Sigmoid colon (tissue), 7 donors: ENCODE measurements around the gene MTX2. TPM values are rescaled to one million over a fixed set of nuclear protein-coding genes. Genes with fewer than 3 reads are reported as not detected.
"Not testable (repeated sequence)": the region's sequence is repeated elsewhere in the genome, so short reads cannot be mapped to it uniquely, and the experiment has no call there.

Experiments
- DNase-seq: peaks from one replicate; pipeline ENCODE4 v3.0.0-alpha.2; 2019
- H3K27ac ChIP-seq, 4 donors: fragments of 200-600 bp; sonication (generic); one replicate each; pipeline ENCODE4 v1.5.1; 2016 to 2019; ENCODE audit warnings: mild to moderate bottlenecking in 1 of 4
- H3K27me3 ChIP-seq, 3 donors: fragments of 200-600 bp; sonication (generic); one replicate each; pipeline ENCODE4 v1.5.1; 2019; ENCODE audit warnings: mild to moderate bottlenecking in 1 of 3
- H3K36me3 ChIP-seq, 4 donors: fragments of 200-600 bp; sonication (generic); one replicate each; pipeline ENCODE4 v1.5.1; 2016 to 2019
- H3K4me1 ChIP-seq, 4 donors: fragments of 200-600 bp; sonication (generic); one replicate each; pipeline ENCODE4 v1.5.1; 2017 to 2019
- H3K4me3 ChIP-seq, 4 donors: fragments of 200-600 bp; sonication (generic); one replicate each; pipeline ENCODE4 v1.5.1; 2017 to 2019; ENCODE audit warnings: mild to moderate bottlenecking in 2 of 4, moderate library complexity in 1 of 4
- H3K9me3 ChIP-seq, 4 donors: fragments of 200-600 bp in 3 of 4; sonication (generic) in 3 of 4; one replicate each; pipeline versions ENCODE4 v1.5.1 to v1.6.1; 2013 to 2019
- CTCF ChIP-seq, 4 experiments: fragments of 450-650 bp in 3 of 4; fragments of 200-600 bp in 1 of 4; IDR thresholded peaks; one replicate each; pipeline ENCODE4 v1.5.1; 2016 to 2019; ENCODE audit warnings: antibody characterized with exemption in 4 of 4, mild to moderate bottlenecking in 3 of 4, moderate library complexity in 2 of 4
- EP300 ChIP-seq, 4 donors: sonication (generic); formaldehyde crosslinking; IDR thresholded peaks; one replicate each; pipeline ENCODE4 v1.6.1; 2017; ENCODE audit warnings: antibody characterized with exemption in 4 of 4
- POLR2A ChIP-seq, 2 donors: fragments of 450-650 bp; IDR thresholded peaks; one replicate each; pipeline ENCODE4 v1.6.1; 2016; ENCODE audit warnings: antibody characterized with exemption in 2 of 2, mild to moderate bottlenecking in 2 of 2, moderate library complexity in 2 of 2
- POLR2AphosphoS5 ChIP-seq, 4 donors: sonication (generic); formaldehyde crosslinking; IDR thresholded peaks; one replicate each; pipeline ENCODE4 v1.6.1; 2017; ENCODE audit warnings: antibody characterized with exemption in 4 of 4
- WGBS, 2 donors: extraction: QIAGEN DNeasy Blood & Tissue Kit; methylation state at CpG; one replicate each; pipeline ENCODE4 v1.1.7; 2013; 5-methylcytosine and 5-hydroxymethylcytosine counted together
- intact Hi-C: fragments of 100-400 bp; cut with DNase I; formaldehyde crosslinking; loops from one replicate; pipeline ENCODE4 v1.15.1; 2023
- polyA plus RNA-seq, 3 donors: library from polyadenylated mRNA; stranded (reverse); fragments of 200-250 nt; gene quantifications; one replicate each; pipeline ENCODE4 v1.2.3, GENCODE V29; 2013
- total RNA-seq, 4 donors: library from RNA; depleted of rRNA; stranded (reverse); fragments of >200 nt; gene quantifications; one replicate each; pipeline ENCODE4 v1.1.0, GENCODE V29; 2016
- donor health status: healthy with polysubstance abuse.
- donor health status: Bipolar disorder and iron deficiency.
- donor health status: healthy.

Gene MTX2
- total and polyA plus RNA-seq, 7 donors, result 34.5 to 66.8 (median 45.8) TPM

- intact Hi-C loops, result no loop called here
- TF ChIP-seq POLR2A (IDR thresholded peaks at IDR 0.05) (no peak), EP300 (IDR thresholded peaks at IDR 0.05) (no peak), CTCF (IDR thresholded peaks at IDR 0.05) (no peak), POLR2AphosphoS5 (IDR thresholded peaks at IDR 0.05) (no peak)
- H3K27me3 ChIP-seq, result no peaks in the 10 kb centered on the region
- H3K4me3 ChIP-seq, result no peak overlapping the region
- H3K27ac ChIP-seq, result no peak overlapping the region
- WGBS, 2 donors, result 96 to 100% methylated on average over 1 of the region's 1 CpG
- DNase-seq, result no peak
- peaks cover 0 to 10% (median 0%) of the 10 kb centered on the region in 4 donors for H3K36me3 ChIP-seq
- no peaks in the 10 kb centered on the region for H3K9me3 ChIP-seq
- H3K4me1 ChIP-seq, result peaks cover 0 to 6% (median 2%) of the 10 kb centered on the region in 4 donors
These were observed 28.5 kb downstream of the MTX2 start for GRCh38 chr2:176297737-176298136.

- H3K4me3 ChIP-seq, H3K27me3 ChIP-seq, intact Hi-C loops, H3K4me1 ChIP-seq, H3K36me3 ChIP-seq, H3K9me3 ChIP-seq, DNase-seq, H3K27ac ChIP-seq: not testable (repeated sequence)
- WGBS, 2 donors, result 98% methylated on average over 1 of the region's 1 CpG
These were observed 36.8 kb downstream of the MTX2 start for GRCh38 chr2:176306020-176306419.

GRCh38 chr2:176317199-176317598 lies 48.0 kb downstream of the MTX2 start:
- Histone ChIP-seq H3K27me3 (no peaks in the 10 kb centered on the region), H3K9me3 (no peaks in the 10 kb centered on the region), H3K36me3 (peaks cover 0 to 6% (median 0%) of the 10 kb centered on the region in 4 donors), H3K4me1 (peaks cover 0 to 11% (median 3%) of the 10 kb centered on the region in 4 donors), H3K27ac (no peak overlapping the region), H3K4me3 (no peak overlapping the region)
- TF ChIP-seq CTCF (IDR thresholded peaks at IDR 0.05), result no peak
- no peak for TF ChIP-seq EP300 (IDR thresholded peaks at IDR 0.05)
- TF ChIP-seq POLR2A (IDR thresholded peaks at IDR 0.05), result no peak
- TF ChIP-seq POLR2AphosphoS5 (IDR thresholded peaks at IDR 0.05), result no peak
- no peak for DNase-seq
- intact Hi-C loops, result no loop called here

DNA sequence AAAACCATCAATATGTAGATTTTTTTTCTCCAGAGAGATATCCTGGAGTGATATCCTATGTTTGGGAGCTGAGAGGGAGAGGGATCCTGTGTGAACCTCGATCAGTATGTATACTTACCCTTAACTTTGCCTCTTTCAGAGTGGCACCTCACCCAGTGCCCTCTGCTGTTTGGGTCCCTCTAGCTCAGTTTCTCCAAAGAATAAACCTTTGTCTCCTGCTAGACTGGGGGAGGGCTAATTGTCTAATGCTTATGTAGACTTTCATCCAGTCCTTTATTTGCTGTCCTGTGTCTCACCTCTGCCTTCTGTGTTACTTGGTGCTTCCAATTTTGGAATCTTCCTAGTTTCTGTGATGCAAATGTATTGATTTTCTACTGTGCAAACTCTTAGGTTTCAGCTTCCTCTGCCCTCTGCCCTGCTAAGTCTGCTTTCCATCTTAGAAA lies 48.4 kb downstream of the MTX2 start:
- Histone ChIP-seq H3K4me1 (peaks cover 0 to 11% (median 3%) of the 10 kb centered on the region in 4 donors), H3K4me3 (no peak overlapping the region), H3K27me3 (no peaks in the 10 kb centered on the region), H3K27ac (no peak overlapping the region), H3K36me3 (peaks cover 0 to 6% (median 0%) of the 10 kb centered on the region in 4 donors), H3K9me3 (no peaks in the 10 kb centered on the region)
- no peak for TF ChIP-seq CTCF (IDR thresholded peaks at IDR 0.05)
- no peak for TF ChIP-seq POLR2A (IDR thresholded peaks at IDR 0.05)
- no peak for TF ChIP-seq EP300 (IDR thresholded peaks at IDR 0.05)
- no peak for TF ChIP-seq POLR2AphosphoS5 (IDR thresholded peaks at IDR 0.05)
- 59 to 88% methylated on average over 1 of the region's 1 CpG for WGBS, 2 donors
- no peak for DNase-seq
- intact Hi-C loops, result no loop called here

- WGBS, 2 donors, result 91 to 93% methylated on average over 1 of the region's 1 CpG
- Histone ChIP-seq H3K9me3 (no peaks in the 10 kb centered on the region), H3K36me3 (no peaks in the 10 kb centered on the region), H3K4me3 (no peak overlapping the region), H3K27ac (no peak overlapping the region), H3K4me1 (peaks cover 0 to 9% (median 3%) of the 10 kb centered on the region in 4 donors), H3K27me3 (no peaks in the 10 kb centered on the region)
- intact Hi-C loops, result no loop called here
- TF ChIP-seq EP300 (IDR thresholded peaks at IDR 0.05) (no peak), CTCF (IDR thresholded peaks at IDR 0.05) (no peak), POLR2AphosphoS5 (IDR thresholded peaks at IDR 0.05) (no peak), POLR2A (IDR thresholded peaks at IDR 0.05) (no peak)
- DNase-seq, result no peak
These were observed 52.7 kb downstream of the MTX2 start for GRCh38 chr2:176321916-176322315.
